Measurements from ENCODE around the gene IL2RA.
A peak's percentile ranks its signal among the peaks of the same experiment; 100 is the strongest.

Gene IL2RA

DNA sequence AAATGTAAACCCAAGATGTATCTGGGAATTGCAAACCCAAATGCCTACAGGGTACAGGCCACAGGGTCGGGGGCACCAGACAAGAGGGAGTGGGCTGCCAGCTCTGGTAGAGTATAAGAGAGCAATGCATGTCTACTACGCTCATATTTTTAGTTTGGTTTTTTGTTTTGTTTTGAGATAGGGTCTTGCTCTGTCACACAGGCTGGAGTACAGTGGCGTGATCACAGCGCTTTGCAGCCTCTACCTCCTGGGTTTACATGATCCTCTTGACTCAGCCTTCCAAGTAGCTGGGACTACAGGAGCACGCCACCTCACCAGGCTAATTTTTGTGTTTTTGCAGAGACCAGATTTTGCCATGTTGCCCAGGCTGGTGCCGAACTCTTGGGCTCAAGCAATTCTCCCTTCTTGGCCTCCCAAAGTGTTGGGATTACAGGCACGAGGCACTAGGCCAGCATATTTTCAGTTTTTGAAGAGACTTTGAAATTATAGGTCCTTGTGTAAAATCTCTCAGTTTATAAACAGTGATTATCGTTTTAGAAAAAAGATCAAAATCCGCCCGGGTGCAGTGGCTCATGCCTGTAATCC is 73.7 kb downstream of the IL2RA start:
- no peak for DNase-seq

GRCh38 chr10:5987747-5988146 is 74.4 kb downstream of the IL2RA start:
- no peak for DNase-seq

- no peak for DNase-seq
These were observed 77.1 kb downstream of the IL2RA start for GRCh38 chr10:5985029-5985428.

- no peak for DNase-seq
These were observed 78.4 kb downstream of the IL2RA start for GRCh38 chr10:5983774-5984173.

DNA sequence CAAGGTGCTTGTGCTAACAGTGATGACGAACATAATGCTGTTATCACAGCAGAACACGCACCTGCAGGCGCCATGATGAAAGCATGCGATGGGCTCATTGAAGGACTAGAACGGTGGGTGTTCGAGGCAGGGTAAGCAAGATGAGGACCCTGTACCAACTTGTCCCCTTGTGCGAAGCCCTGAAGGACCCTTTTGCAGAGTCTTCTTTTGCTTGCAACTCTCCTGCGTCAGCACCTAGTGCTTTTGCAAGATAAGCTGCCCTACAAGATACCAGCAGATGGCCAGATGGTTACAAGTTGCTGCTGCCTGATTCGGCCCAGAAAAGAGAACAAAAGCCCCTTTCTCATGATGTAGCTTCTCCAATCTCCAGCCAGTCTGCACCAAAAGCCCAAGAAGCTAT is 80.6 kb downstream of the IL2RA start:
- DNase-seq, result no peak

DNA sequence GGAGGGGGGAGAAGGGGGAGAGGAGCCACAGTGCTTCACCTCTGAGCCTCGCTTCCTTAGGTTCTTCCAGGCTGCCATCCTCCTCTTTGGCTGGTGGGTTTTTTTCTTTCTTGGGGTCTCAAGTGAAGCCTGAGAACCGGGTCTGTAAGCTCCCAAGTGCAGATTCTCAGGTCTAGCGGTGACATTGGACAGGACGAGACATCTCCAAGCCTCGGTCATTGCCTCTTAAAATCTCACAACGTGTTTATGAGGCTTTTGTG is 84.0 kb downstream of the IL2RA start:
- no peak for DNase-seq

DNA sequence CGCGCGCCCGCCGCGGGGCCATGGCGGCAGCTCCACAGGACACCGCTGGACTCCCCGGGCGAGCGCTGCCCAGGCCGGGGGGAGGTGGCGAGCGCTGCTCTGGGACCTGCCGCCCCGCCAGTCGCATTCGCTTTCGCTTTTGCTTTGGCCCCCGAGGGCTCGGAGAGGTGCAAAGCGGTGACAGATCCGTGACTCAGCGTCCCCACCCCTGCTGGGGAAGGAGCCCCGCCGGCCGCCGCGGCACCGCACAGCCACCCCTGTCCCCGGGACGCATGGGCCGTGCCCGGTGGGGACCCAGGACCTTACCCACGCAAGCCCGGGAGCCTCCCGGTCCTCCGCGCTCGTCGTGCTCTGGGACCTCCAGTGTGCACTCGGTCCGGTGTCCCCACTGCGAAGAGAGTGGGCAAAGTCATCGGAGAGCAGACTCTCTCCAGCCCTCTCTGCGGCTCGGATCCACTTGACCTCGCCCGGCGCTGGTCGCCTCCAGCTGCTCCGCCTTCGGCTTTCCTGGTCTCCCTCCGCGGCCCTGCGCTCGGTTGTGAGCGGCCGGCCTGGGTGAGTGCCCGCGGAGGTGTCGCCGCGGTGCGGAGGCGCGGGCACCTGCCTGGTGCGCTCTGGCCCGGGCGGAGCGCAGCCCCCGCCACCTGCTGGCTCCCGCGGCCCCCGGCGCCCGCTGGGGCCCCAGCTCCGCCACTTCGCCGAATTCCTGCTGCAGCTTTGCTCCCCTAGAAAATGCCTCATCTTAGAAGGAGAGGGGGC is 84.5 kb downstream of the IL2RA start, which contains the start of gene IL15RA:
Gene IL15RA, minus strand, starts transcription at position 73 of the 759 bp plus-strand sequence. Its CDS starts 51 bp downstream, at position 22.
- DNase-seq, result peak in 16 of 56 donors; percentile 11 to 45 (median 24)

DNA sequence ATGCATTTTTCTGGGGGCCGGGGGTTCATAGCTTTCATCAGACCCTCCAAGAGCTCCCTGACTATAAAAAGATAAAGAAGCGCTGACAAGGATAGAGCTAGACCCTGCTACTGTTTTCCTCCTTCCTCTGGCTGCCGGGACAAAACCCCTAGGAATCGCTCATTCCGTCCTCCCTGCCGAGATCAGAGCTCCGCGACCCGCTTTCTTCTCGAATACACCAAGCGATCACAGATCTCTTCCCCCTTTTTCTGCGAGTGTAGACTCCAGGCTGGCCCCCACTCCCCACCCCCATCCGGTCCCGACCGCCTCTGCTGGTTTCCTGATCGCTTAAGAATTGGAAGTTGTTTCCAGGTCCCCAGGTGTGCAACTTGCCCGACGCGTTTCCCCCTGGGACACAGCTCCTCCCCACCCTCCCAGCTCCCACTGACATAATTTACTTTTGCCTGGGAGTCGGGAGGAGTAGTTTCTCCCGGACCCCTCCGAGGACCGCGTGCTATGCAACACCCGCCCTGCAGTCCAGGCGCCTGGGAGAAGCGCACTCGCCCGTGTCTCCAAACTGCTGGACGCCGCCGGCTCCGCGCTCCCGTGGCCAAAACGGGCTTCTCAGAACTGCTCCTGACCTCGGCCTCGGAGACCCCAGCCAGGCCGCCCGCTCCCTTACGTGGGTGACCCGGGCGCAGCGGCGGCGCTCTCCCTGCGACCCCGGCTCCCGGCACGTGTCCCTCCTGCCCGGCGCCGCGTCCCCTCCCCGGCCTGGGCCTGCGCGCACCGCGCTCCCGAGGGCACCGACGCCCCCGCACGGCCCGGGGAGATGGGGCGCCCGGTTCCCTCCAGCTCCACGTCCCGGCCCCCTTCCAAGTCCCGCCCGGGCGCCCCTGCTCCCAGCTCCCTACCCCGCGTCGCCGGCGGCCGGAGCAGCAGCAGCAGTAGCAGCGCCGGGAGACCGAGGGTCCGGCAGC is 85.4 kb downstream of the IL2RA start:
- peak in 6 of 56 donors; percentile 6 to 45 (median 20) for DNase-seq

DNA sequence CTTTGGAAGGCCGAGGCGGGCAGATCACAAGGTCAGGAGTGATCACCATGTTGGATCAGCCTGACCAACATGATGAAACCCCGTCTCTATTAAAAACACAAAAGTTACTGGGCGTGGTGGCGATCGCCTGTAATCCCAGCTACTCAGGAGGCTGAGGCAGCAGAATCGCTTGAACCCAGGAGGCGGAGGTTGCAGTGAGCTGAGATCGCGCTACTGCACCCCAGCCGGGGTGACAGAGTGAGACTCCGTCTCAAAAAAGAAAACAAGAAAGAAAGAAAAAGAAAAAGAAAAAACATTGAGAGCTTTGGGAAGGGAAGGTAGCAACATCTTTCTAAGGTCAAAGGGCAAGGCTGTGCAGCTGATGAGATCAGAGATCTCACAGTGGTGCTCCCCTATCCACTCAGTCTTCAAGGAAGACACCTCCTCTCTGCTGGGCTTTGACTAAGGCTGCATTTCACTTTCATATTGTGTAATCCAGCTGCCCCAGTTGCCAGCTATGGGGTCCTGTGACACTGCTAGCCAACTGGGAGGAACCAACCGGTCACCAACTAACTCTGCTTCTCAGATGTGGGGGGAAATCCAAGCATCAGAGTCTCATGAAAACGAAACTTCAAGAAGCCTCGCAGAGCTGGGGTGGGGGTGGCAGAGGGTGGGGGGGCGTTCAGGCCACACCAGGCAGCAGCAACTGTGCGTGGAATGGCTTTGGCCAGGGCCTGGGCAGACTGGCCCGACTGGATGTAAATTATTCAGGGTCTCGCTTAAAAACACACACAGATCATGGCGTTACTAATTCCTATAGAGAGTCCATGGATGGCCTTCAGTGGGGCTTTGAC is 86.3 kb downstream of the IL2RA start:
- peak in 5 of 56 donors; percentile 3 to 16 (median 8) for DNase-seq

- no peak for DNase-seq
These were observed 89.1 kb downstream of the IL2RA start for GRCh38 chr10:5973069-5973468.

DNA sequence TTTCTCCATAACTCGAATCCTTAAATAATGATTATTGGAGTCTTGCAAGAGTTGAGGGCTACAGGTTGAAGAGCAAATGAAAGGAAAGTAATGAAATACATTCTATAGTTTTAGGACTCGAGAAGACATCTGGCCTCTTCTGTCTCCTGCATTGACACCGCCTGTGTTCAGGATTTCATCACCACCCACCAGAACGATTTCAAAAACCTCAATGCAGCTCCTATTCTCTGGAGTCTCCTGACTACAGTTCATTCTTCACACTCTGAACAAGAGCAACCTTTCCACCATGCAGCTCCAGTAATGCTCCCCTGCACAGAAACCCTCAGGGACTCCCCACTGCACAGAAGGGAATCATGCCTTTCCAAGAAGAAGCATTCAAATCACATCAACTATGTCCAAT is 90.3 kb downstream of the IL2RA start:
- DNase-seq, result no peak

DNA sequence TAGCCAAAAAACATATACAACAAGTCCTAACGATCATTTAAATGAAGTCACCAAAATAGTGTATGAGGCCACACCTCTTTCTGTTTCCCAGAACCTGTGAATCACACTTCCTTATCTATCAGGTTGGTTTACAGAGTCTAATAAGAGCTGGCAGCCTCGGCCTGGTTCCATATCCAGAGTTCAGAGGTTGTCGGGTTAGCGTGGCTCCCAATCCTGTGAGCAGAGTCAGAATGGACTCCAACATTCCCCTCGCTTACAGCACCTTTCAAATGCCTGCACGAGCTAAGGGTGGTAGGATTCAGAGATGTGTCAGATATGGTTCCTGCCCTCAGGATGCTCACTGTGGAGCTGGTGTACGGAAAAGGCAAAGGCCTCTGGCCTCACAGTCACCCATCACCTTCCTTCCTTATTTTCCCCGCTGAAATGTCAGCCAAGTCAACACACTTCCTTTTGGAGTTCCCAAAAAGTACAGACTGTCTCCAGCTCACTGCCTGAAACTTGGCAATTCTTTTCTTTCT is 90.8 kb downstream of the IL2RA start:
- DNase-seq, result no peak

DNA sequence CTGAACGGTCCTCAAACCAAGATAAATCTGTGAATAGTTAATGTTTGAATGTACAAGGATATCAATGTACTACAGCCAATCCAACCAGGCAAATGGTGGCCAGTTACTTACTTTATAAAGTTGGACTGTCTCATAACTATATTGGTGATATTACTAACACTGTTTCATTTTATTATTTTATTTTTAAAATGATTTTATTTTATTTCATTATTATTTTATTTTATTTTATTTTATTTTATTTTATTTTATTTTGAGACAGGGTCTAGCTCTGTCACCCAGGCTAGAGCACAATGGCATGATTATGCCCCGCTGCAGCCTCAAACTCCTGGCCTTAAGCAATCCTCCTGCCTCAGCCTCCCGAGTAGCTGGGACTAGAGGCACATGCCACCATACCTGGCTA is 91.6 kb downstream of the IL2RA start:
- no peak for DNase-seq

GRCh38 chr10:5970066-5970465 is 92.1 kb downstream of the IL2RA start:
- DNase-seq, result no peak

DNA sequence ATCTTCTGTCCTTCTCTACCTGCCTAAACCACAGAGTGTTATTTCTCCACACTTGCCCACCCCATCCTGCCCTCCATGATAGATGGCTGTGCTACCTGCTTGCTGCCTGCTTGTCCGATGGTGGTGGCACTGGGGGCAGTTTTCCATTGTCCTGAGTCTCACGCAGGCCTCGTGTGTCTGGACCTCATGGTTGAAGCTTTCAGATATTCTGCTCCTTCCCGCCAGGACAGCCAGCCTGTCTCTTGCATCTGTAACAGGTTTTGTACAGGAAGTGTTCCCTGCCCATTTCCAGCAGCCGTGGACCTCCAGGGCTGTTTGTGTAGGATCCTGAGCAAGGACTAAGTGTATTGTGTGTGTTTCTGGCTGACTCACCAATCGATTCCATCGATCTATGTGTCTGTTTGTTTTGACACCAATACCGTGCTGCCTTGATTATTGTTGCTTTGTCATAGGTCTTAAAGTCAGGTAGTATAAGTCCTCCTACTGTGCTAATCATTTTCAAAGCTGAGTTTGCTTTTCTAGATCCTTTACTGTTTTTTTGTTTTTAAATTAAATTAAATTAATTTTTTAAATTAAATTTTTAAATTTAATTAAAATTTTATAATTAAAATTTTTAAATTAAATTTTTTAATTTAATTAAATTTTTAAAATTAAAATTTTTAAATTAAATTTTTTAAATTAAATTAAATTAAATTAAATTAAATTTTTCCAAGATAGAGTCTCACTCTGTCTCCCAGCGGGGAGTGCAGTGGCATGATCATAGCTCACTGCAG is 93.3 kb downstream of the IL2RA start:
- DNase-seq, result no peak

DNA sequence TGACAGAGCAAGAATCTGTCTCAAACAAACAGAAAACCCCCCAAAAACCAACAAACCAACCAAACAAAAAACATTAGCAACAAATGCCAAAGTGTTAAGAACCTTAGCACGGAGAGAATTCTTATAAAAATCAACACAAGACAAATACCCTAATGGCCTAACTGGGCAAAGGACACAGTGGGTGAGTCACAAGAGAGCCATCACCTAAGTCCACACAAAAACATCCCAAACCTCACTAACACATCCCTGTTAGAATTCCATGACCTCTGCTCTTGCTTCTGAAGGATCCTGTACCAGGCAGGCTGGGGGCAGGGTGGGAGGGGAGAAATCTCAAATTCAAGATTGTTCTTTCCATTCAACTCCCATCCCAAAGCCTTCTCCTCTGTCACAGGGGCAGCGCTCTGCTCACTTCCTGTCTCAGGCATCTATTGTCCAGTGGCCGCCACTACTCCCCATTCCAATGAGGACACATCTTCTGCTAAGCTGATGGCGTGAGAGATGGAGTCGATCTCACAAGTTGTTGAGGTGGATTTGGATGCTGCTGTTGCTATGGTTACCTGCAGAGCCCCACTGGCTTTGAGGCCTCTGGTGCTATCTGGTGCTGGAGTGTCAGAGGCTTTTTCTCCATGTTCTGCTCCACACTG is 94.0 kb downstream of the IL2RA start:
- DNase-seq, result no peak

DNA sequence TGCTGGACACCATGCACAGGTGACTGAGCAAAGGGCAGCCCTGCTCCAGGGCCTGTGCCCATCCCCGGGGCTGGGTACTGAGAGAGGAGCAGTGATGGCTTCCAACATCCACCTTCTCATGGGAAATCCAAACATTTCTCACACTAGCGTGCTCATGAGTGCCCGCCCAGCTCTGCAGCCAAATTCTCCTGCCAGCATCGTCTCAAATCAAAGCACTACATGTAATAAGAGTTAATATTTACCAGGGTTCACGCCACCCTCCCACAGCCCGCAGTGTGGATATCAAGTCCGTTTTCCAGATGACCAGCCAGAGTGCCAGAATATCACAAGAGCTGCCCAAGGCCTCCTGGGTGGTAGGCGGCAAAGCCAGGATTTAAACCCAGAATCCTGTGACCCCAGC is 96.9 kb downstream of the IL2RA start:
- DNase-seq, result no peak

DNA sequence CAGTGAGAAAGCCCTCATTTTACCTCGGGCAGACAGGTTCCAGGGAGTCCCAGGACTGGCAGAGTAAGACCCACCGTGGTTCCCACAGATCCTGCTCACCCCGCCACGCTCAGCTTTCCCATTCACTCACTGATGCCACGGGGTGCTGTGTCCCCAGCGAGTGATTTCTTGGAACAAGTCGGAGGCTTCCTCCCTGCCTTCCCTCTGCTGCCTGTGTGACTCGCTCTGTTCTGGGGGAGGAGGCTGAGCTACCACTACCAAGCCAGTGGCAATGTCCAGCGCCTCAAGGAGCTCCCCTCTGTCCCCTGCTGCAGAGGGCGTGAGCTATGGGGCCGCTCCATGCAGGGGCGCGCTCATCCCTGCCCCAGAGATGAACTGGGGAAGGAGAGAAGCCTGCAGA is 97.4 kb downstream of the IL2RA start:
- DNase-seq, result no peak

GRCh38 chr10:5963591-5963990 is 98.6 kb downstream of the IL2RA start:
- no peak for DNase-seq

DNA sequence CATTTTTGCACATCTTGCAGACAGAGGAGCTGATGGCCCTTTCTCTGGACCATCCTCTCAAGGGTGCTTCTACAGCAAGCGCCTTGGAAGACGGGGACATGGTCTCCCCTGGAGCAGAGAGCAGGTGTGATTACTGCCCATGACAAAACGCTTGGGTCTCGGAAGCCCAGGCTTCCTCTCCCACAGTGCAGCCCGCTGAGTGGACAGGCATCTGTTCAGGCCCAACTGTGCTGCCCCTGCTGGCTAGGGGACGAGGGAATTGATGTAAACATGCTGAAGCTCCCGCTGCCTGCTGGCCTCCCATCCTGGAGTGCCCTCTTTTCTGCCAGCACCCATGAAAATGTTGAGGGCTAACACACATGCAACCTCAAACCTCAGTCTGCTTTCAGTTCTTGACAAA is 99.1 kb downstream of the IL2RA start:
- DNase-seq, result no peak

All from nucleus accumbens (tissue), 56 donors.